Hematopoietic multipotent progenitor cell (in vitro differentiated cells): ENCODE data around the gene FAM234B. TPM values are rescaled to one million over a fixed set of nuclear protein-coding genes. Genes with fewer than 3 reads are reported as not detected.
"Not testable (repeated sequence)": the region's sequence is repeated elsewhere in the genome, so short reads cannot be mapped to it uniquely, and the experiment has no call there.

Experiments used
- DNase-seq, 3 donors: peaks; one replicate each; pipeline ENCODE4 v3.0.0-alpha.2; 2011 to 2015; ENCODE audit warnings: low read depth in 2 of 3, low spot score in 2 of 3
- total RNA-seq: library from RNA; depleted of rRNA; stranded (reverse); fragments of >200 nt; gene quantifications from one replicate; pipeline ENCODE4 v1.2.3, GENCODE V29; 2012

FAM234B gene
- total RNA-seq, 1 donor, result 12.7 TPM

DNA sequence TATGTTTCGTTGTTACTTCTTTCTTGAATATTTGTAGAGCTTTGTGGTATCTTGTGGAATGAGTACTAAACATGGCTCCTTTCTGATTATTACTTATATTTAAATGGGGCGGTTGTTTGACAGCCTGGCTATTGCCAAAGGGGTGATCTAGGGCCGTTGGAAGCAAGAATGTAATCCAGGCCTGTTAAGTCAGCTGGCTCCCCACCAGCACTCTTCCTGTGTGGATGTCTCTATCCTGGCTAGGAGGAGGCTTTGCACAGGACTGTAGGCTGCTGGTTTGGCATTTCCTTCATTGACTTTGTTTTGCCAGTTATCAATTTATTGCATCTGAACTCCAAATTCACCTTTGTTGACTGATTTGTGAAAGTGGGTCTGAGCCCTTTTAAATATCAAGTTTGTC is 5.6 kb downstream of the FAM234B start:
- DNase-seq, result no peak

DNA sequence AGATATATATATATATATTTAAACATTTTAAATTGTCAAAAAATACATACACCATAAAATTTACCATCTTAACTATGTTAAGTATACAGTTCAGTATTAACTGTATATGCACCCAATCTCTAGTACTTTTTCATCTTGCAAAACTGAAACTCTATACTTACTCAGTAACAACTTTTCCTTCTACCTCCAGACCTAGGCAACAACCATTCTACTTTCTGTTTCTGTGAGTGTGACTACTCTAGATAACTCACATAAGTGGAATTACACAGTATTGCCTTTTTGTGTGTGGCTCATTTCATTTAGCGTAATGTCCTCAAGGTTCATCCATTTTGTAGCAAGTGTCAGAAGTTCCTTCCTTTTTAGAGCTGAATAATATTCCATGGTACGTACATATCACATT is 8.2 kb downstream of the FAM234B start:
- DNase-seq, result no peak

DNA sequence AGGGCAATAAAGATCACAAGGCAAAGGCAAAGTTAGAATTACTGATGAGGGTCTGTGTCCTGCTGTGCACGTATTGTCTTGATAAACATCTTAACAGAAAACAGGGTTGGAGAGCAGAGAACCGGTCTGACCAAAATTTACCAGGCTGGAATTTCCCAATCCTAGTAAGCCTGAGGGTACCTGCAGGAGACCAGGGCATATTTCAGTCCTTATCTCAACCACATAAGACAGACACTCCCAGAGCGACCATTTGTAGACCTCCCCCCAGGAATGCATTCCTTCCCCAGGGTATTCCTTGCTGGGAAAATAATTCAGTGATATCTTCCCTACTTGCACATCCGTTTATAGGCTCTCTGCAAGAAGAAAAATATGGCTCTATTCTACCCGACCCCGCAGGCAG is 9.4 kb downstream of the FAM234B start:
- DNase-seq, result not testable (repeated sequence)

DNA sequence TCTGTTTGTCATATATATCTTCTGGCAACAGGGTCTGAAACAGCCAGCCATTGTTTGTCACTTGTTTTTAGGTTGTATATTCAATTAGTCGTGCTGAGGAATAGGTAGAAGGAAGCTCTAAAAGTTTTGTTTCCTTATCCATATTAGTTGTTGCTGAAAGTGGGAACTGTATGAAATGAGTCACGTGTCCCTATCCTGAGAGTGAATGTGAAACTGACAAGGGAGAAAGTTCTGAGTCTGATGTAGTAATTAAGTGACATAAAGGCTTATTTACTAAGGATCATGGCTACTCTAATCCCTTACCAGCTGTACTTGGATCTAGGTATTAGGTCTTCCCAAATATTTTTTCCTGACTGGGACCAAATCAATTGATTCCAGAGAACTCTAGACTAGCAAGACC is 16.4 kb downstream of the FAM234B start:
- DNase-seq, result no peak

DNA sequence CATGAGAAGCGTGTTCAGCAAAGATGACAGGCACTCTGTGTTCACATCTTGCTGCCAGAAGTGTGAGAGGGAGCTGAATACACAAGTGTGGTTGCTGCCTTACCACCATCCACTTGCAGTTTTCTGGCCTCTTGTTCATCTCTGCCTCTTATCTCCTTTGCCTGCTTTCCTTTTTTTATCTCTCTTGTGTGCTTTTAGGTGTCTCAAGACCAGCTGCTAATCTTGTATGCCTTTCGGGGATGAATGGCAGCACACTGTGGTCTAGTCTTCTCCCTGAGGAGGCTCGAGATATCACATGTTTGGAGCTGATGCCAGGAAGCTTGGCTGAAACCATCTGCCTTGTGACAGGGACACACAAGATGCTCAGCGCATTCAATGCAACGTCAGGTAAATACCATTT is 17.2 kb downstream of the FAM234B start:
- peak in 2 of 3 donors; percentile 15 to 20 for DNase-seq

DNA sequence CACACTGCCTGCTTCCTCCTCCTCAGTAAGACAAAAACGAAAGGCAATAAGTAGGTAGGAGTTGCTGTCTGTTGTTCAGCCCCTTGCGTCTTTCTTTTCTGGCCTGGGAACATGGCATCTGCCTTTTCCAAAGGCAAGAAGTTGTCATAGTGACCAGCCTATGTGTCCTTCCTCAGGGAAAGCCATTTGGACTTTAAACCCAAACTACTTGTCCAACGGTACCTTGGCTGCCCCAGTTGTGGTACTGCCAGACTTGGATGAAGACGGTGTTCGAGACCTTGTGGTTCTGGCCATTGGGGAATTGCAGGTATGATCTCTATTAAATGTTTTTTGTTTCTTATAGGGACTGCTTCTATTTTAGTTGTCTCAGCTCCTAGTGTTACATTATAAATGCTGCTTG is 18.5 kb downstream of the FAM234B start:
- DNase-seq, result no peak

DNA sequence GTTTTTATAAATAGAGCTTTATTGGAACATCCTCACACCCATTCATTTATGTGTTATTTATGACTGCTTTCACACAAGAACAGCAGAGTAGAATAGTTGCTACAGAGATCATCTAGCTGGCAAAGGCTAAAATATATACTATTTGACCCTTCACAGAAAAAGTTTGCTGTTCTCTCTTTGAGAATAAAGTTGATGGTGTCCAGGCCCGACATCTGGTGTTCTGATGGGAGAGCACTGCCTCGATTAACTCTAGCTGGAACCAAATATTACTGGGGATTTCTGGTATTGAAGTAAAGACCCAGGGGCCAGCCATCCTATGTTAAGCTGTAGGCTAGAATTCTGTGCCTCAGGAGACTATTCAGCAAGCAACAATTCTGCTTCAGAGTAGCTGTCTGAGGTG is 21.8 kb downstream of the FAM234B start:
- DNase-seq, result no peak

DNA sequence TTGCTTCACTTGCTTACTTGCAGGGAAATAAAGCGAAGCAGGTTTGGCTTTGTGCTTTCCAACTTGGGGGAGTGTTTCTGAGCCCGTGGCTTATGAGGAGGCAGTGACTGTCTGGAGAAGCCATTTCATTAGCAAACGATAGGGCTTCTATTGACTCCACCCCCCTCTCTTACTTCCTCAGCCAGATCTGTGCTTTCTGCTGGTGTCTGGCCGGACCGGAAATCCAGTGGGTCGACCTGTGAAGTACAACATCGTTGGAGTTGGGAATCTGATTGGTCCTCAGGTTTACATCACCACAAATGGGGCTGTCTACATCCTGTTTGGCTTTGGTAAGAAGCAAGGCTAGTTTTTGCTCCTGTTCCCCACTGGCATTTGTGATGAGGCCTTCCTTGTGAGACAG is 22.3 kb downstream of the FAM234B start:
- no peak for DNase-seq

DNA sequence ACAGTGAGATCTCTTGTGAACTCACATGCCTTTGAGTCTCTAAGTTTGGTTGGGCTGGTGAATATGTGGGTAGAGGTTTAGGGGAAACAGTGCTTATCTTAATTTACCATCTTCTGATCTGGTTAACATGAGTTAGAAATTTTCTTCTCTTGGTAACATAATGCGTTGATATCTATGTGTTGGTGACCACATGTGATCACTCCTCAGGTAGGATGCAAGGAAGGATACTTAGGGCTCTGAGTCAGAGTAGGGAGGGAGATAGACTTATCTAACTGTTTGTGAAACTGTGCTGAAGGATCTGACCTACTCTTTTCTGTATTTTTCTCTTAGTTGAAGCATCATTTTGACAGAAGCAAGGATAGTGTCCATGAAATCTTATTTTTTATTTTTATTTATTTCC is 23.1 kb downstream of the FAM234B start:
- no peak for DNase-seq

DNA sequence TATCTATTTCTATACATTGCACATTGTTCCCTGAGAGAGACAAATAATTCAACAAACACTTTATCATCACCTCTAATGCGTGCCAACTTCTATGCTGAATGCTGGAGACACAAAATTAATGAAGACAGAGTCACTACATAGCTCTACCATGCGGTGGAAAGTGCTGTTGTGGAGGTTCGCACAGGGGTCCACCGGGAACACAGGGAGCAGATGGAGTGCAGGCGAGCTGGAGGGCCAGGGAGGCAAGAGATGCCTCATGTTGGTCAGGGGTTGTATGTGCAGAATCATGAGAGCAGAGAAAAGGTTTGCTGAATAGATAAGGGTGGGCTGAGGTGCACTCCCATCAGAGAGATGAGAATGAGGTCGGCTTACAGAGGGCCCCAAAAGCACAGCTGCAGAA is 25.2 kb downstream of the FAM234B start:
- DNase-seq, result no peak

DNA sequence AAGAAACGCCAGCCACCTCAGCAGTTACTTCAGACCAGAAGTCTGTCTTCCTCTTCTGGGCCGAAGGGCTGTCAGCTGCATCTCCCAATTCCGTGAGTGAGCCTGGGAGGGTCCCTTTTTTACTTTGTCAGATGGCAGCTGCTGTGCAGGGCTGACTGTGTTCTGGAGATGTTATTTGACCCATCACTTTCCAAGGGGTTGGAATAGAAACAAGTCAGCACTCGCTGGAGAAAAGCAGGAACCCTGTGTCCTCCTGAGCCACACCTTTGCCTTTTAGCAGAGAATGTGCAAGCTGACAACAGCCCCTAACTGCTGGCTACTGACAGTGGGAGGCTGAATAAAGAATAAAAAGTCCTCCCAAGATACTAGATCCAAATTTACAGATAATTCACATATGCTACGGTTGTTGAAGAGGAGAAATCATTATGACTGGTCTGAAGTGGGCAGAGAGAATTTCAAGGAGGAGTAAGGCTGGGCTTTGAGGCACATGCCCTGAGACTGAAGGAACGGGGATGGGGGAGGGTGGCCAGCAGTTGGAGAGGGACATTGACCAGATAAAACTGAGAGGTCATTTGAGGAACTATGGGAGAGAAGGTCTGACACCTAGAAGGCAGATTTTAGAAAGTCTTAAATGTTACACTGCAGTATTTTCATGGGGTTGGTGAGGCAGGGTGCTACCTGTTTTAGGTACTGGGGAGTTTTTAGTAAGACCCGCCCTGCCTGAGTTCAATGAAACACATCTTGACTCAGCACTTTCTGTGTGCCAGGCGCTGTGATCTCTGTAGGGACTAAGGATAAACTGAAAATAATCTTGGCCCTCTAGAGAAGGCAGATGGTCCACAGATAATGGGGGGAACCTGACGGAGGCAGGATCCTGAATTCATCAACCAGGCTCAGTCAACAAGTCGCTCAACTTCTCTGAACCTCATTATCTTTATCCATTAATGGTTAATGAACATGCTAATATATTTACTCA is 27.4 kb downstream of the FAM234B start:
- no peak for DNase-seq

DNA sequence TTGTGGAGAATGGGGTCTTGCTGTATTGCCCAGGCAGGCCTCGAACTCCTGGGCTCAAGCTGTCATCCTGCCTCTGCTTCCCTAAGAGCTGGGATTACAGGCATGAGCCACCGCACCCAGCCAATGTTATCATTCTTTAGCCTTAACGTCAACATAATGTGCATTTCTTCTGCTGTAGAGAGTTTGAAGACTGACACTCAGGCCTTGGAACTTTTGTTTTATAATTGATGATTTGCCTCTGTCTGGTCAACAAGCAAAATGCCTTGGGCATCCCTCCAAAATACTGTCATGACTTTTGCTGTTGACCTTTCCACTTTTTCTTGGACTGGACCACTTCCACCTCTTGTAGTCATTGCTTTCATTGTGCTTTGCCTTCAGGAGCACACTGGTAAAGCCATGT is 29.0 kb downstream of the FAM234B start:
- no peak for DNase-seq

DNA sequence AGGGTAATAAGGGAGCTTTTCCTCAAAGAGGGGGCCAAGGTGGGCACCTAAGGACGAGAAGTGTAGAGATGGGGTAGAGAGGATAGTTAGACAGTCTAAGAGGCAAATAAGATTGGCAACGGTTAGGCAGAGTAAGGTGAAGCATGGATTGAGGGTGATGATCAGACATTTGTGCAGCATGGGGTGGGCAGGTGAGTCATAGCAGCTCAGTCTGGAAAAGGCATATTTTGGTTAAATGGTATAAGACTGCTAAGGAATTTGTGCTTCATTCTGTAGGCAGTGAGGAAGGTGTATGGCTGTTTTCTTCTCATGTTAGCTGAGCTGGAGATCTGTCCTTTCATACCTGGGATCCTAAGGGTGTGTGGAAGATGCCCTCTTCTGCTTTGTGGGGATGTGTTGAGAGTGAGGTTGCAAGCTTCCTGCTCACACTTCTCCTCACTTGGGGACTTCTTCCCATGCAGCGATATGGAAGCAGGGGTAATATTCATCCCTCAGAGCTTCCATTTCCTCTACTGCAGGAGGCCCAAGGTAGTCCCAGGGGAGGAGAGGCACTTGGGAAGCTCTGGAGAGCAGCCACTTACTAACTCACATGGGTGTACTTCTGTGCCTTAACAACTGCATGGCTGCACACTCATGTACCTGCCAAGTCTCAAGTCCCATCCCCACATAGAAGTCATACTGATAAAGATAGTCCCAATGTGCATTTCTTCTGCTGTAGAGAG is 30.4 kb downstream of the FAM234B start:
- DNase-seq, result no peak

DNA sequence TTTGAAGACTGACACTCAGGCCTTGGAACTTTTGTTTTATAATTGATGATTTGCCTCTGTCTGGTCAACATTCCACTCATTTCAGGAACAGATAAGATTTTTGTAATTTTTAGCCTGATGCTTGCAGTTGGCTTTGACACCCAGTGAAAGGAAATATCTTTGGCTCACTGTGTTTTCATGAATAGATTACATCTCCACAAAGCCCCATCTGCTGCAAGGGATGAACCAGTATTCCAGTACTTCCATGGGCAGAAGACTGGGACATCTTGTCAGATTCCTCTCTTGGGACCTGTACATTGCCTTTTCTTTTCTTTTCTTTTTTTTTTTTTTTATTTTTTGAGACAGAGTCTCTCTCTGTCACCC is 30.9 kb downstream of the FAM234B start:
- DNase-seq, result no peak

DNA sequence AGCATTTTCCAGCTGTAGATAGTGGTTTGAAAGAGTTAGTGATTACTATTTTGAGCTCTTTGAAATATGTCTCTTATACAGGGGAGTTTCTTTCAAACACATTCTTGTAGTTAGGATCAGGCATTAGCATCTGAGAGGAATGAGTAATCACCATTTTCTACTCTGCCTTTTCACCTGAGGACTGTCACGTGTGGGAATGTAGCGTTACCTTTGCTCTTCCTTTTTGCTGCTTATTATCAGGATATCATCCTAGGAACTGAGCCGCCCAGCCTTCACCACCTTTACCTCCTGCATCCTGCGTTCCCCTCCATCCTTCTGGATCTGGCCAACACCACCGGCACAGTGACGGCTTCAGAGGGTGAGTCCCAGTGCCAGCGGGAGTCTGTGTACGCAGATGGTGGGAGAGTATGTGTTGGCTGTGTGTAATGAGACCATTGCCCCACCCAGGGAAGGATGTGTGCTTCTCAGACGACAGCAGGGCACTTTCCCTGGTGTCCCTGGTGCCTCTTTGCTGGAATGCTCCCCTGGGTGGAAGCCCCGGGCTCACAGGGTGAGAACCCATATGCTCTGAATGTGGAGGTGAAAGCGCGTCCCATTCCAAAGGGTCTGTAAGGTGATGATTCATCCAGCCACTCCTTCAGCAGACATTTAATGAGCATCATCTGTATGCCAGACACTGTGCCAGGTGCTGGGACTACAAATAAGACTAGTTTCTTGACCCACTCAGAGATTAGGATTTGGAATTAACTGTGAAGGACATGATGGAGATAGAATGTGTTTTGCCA is 31.8 kb downstream of the FAM234B start:
- no peak for DNase-seq

DNA sequence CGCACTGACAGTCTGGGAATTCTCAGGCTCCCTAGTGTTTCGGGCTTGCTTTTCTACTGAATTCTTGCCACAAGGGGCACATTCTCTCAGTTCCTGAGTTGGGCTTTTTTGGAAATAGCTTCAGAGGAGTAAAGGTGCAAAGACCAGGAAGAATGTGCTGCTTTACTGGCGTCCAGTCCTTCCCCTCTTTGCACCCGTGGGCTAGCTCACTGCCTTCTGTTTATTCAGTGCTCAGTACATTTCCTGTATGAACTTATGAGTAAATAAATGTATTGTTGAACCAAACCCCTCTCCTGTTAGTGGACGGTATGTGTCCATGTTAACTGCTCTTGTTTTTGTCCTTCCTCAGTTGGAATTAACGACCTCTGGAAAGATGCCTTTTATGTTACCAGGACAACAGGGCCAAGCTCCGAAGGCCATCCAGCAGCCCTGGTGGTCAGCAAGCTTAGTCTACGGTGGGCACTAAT is 35.3 kb downstream of the FAM234B start:
- DNase-seq, result no peak

DNA sequence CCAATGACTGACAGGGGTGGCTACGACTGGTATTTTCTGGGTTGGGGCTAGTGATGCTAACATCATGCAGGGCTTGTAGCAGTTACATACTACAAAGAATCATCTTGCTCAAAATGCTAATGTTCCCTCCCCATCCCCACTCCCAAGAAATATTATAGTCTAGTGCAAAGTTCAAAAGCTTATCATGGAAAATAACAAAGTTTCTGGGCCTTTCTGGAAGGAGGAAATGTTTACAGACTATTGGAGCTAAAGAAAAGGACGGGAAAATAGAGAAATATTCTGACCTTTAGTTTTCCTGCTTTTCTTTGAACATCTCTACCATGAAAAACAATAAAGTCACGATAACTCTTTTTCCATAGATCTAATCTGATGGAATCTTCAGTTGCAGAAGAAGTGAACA is 36.1 kb downstream of the FAM234B start:
- DNase-seq, result no peak

DNA sequence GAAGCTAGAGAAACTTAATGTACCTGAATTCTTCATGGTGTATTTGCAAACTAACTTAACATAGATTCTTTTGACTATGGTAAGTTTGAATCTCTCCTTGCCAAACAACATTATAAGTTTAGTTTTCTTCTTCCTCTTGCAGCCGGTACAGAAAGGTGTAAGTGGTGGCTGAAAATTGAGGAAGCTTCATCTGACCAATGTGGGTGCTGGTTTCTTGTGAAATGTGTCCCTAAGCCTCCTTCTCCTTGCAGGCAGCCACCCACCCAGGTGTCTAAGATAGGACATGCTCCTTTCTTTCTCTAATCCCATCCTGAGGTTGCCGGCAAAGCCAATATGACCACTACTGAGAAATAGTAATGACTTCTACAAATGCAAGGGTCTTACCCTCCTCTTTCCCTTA is 38.7 kb downstream of the FAM234B start:
- peak in 1 of 3 donors; percentile 27 for DNase-seq

DNA sequence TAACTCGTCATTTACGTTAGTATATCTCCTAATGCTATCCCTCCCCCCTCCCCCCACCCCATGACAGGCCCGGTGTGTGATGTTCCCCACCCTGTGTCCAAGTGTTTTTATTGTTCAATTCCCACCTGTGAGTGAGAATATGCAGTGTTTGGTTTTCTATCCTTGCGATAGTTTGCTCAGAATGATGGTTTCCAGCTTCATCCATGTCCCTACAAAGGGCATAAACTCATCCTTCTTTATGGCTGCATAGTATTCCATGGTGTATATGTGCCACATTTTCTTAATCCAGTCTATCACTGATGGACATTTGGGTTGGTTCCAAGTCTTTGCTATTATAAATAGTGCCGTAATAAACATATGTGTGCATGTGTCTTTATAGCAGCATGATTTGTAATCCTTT is 39.5 kb downstream of the FAM234B start:
- not testable (repeated sequence) for DNase-seq

DNA sequence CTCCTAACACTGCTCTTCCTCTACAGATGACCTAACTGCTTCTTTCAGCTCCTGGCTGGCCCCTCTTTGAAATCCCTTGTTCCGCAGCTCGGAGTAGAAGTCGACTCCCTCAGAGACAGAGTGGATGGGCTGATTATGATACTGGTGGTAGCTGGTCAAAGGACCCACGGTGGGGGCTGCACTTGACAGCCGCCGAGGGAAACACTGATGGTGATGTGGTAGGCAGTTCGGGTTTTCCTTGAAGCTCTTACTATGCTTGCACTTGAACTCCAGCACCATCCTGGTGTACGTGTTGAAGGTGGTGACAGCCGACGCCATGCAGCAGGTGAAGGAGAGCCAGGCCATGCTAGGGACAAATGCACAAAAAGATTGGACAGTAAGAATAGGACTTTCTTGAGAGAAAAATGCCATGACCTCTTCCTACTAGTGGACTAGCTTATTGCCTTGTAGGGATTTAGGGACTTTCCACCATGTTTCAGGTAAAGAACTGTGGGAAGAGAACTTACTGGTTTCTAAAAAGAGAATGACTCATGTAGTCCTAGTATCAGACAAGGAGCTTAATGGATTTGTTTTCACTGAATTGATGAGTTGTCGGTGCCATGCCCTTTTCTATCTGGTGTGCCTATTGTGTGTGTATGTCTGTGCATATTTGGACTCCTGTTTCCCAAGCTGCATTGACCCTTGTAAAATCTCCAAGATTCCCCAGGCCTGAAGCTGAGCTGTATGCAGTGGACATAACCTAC is 40.9 kb downstream of the FAM234B start:
- DNase-seq, result no peak
